HT1080 (cell line): ENCODE measurements around the gene SRGAP2C. TPM values are rescaled to one million over a fixed set of nuclear protein-coding genes. Genes with fewer than 3 reads are reported as not detected.
"Not testable (repeated sequence)": the region's sequence is repeated elsewhere in the genome, so short reads cannot be mapped to it uniquely, and the experiment has no call there.

ENCODE experiments used
- DNase-seq: peaks from one replicate; pipeline ENCODE4 v3.0.0-alpha.2; 2015; ENCODE audit warnings: low read depth
- small RNA-seq: library from RNA; depleted of rRNA; stranded (forward); fragments of <200 nt; gene quantifications from one replicate; pipeline ENCODE3, GENCODE V24; 2014
- total RNA-seq: library from RNA; depleted of rRNA; stranded (reverse); fragments of >200 nt; shearing (Covaris generic); gene quantifications from 2 replicates; pipeline ENCODE4 v1.2.3, GENCODE V29; 2014; rRNA removed

Gene SRGAP2C
- total RNA-seq, 1 experiment from 2014 or later, result 25.4 TPM

- no peak for DNase-seq
Observed at GRCh38 chr1:121417325-121417923, 232.6 kb downstream of the SRGAP2C start.

GRCh38 chr1:121418369-121419049 lies 233.7 kb downstream of the SRGAP2C start:
- no peak for DNase-seq

GRCh38 chr1:121419050-121419615 lies 234.4 kb downstream of the SRGAP2C start:
- not testable (repeated sequence) for DNase-seq

- DNase-seq, result not testable (repeated sequence)
Observed at GRCh38 chr1:121421490-121421889, 236.7 kb downstream of the SRGAP2C start.

GRCh38 chr1:121423956-121424355 lies 239.2 kb downstream of the SRGAP2C start:
- not testable (repeated sequence) for DNase-seq

- not testable (repeated sequence) for DNase-seq
Observed at GRCh38 chr1:121433517-121433916, 248.7 kb downstream of the SRGAP2C start.

GRCh38 chr1:121438862-121439261 lies 254.1 kb downstream of the SRGAP2C start:
- DNase-seq, result not testable (repeated sequence)

GRCh38 chr1:121440993-121441392 lies 256.2 kb downstream of the SRGAP2C start:
- no peak for DNase-seq

Small RNAs within 50 kb of the gene (small RNA-seq; reads per million reads assigned to genes)
- gene AC243994.1, result not detected

Other genes with a start within 250 kb of the SRGAP2C start
- 13.8 and 16.0 TPM in 2 replicates for gene FAM72B, start 635 bp upstream of the SRGAP2C start, total RNA-seq